T-helper 1 cell (primary cell): ENCODE results near the gene BTBD16.

Source experiments
- DNase-seq, 5 donors: peaks; one replicate each; pipeline ENCODE4 v3.0.0-alpha.2; 2012 to 2020

BTBD16 gene

DNA sequence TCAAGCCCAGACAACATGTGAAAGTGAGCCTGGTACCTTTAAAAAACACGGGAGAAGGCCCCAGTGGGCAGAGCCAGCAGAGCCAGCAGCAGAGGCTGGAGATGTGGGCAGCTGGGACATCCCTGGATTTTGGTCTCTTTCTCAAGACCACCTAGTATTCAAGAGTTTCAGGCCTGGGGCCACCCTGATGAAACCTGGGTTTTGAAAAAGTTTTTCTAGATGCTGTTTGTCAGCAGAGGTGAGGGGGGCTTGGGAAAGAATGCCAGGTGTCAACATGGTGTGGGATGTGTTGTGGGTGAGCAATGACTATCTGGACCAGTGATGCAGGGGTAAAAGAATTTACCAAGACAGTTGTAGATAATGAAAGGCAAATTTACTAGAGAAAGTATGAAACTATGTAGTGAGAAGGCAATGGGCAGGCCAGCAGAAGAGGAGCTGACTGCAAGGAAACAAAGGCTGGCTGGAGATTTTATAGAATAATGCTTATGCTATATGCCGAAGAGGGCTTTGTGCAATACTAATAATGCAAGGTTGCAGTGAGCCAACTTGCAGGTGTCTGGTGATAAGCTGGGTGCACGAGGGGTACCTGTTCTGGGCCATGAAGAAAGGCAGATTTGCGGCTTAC lies 75.3 kb downstream of the BTBD16 start:
- DNase-seq = no peak

DNA sequence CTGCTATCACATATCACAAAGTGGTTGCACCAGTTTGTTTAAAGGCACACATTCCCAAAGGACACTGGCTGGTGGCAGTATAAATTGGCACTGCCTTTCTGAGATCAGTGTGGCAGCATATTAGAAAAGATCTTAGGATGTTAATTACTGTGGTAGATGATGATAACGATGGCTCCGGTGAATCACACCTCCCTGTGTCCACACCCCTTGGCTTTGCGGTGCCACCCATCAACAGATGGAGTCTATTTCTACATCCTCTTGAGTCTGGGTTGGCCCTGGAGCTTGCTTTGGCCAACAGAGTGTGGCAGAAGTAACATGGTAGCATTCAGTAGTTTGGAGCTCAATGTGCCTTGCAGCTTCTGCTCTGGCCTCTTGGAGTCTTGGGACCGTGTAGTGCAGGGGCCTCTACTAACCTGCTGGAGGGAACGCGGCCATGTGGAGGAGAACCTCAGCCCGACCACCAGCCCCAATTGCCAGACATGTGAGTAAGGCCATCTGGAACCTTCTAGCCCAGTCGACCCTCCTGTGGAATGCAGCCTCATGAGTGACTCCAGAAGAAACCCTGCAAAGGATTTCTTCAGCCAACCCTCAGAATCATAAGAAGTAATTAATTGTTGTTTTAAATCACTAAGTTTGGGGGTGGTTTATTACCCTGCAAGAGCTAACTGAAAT lies 76.2 kb downstream of the BTBD16 start:
- no peak for DNase-seq

DNA sequence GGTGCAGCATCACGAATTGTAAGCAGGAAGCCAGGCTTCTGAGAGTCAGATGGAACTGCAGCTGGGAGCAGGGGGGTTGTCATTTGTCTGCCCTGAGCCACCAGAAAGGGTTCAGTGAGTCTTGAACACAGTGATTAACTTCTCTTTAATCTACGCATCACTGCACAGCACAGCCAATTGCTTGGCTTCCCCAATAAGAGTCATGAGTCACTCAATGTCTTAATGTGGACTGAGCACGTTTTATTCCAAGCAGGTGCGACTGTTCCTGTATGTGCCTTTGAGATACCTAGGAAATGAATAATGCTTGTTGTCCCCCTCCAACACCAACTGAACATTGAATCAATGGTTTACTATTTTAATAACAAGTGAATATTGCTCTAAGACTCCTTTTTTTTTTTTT lies 77.4 kb downstream of the BTBD16 start:
- DNase-seq = no peak

DNA sequence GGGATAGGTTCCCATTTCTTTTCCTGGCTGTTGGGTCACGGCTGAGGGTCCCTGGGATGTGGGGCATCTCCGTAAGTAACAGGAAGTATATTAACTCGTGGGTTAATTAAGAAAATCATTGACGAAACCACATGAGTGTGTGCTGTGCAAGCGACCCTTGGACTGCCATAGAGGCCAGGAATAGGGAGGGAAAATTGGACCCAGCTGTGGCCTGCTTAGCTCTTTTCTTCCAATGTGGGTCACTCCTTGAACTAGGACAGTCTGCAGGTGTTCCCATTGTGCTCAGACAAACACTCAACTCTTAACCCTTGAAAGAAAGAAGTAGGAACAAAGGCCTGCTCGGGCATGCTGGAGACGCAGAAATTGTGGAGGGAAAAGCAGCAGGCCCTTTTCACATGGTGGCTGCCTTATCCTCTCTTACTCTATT lies 77.9 kb downstream of the BTBD16 start:
- no peak for DNase-seq

DNA sequence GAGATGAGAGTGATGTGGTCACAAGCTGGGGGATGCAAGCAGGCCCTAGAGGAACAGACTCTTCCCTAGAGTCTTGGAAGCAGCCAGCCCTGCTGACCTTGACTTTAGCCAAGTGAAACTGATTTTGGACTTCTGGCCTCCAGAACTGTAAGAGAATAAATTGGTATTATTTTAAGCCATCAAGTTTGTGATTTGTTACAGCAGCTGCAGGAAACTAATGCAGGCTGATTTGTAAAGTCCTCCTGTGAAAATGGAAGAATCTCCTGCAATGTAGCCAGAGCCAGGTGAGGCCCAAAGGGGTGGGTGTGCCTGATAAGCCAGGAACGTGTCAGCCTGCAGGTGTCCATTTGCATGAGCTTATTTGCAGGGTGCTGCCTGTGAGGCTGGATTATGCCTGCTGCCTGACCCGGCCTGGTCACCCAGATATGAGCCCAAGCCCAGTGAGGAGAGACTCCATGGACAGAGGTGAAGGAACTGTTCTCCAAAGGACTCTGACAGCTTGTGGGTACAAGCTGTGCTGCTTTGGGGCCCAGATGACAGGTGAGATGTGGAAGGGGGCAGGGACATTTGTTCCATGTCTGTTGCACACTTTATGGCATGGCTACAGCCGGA lies 78.8 kb downstream of the BTBD16 start:
- DNase-seq = no peak

DNA sequence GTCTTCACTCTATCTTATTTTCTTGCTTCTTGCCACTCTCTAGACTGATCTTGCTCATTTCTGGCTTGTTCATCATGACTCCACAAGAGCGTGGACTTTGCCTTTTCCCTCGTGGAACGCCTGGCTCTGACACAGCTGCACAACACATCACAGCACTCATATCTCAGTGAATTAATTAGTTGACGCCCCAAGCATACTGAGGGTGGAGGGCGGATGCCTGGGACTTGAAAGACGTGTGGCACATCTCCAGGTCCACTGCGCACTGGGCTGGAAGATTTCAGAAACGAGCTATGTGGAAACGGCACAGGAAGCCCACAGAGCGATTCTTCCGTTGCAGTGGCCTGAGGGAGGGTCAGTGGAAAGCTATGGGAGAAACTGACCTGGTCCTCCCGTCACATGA lies 79.8 kb downstream of the BTBD16 start:
- DNase-seq = no peak

DNA sequence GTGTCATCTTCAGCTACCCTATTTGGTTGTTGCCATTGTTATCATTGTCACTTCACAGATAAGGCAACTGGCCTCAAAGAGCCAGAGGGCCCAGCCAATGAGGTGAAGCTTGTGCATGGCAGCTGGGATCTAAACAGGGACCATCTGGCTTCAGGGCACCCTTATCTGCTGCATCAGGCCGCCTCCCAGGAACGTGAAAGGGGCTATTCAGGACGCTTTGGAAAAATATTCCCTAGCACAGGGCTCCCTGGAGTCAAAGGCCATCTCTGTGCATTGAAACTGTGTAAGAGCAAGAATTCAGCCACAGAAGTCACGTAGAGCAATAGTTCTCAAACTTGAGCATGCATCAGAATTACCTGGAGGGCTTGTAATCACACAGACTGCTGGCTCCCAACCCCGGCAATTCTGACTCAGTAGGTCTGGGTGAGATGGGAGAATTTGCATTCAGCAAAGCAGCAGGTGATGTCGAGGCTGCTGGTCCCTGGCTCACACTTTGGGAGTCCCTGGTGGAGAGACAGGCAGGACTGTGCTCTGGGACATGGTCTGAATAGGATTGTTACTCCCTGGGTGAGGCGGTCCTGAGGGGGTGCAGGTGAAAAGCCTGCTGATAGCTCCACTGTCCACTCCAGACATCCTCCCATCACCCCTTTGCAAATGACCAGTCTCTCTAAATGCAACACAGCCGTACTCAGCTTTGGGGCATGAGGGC lies 81.9 kb downstream of the BTBD16 start:
- no peak for DNase-seq

DNA sequence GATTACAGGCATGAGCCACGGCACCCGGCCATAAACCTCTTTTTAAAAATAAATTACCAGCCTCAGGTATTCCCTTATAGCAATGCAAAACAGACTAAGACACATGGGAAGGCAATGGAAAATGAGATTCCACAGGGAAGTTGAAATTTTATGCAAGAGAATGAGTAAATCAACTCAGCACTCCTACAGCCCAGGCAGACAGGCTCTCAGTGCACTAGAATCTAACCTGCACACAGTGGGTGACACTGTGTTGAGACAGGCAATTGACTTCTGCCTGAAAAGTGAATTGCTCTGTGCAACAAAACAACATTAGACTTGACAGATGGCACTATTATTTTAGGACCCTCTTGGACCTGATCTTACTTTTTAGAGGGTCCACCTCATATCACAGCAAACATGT lies 83.3 kb downstream of the BTBD16 start:
- no peak for DNase-seq

DNA sequence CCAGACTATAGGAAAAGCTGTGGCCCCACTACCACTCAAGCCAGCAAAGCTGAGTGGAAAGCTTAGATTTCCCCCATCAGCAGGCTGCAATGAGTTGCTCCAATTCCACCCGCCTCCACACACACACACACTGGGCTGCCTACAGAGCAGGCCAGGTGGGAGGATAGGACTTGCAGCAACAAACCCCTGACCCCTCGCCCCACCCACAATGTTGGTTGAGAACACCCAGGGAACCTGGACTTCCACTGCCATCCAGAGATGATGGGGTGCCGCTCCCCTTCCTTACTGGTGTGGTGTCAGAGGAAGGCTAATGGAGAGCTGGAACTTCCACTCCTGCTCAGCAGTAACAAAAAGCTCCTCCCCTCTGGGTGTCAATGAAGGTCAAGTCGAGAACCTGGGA lies 86.6 kb downstream of the BTBD16 start:
- no peak for DNase-seq

DNA sequence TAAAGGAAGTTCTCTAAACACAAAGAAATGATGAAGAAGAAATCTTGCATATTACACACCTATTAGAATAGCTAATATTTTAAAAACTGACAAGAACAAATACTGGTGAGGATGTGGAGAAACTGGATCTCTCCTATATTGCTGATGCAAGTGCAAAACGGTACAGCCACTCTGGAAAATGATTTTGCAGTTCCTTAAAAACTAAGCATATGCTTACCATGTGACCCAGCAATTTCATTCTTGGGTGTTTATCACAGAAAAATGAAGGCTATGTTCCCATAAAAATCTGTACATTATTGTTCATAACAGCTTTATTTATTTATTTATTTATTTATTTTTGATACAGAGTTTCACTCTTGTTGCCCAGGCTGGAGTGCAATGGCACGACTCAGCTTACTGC lies 88.5 kb downstream of the BTBD16 start:
- DNase-seq = no peak

DNA sequence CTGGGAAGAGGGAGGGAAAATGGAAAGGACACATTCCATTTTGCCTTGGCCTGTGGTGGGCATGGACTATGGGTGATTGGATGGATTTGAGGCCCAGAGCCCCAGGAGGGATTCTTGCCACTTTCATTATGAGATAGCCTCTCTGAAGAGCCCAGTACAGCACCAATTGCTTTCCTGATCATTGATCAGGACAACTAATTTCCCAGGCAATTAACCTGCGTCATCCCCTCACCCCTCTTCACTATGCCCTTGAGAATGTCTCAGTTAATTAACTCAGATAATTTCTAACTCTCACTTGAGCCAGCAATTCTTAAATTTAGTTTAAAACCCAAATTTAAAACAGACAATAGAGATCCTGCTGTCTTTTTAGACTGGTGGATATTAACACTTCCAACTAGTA lies 90.0 kb downstream of the BTBD16 start:
- DNase-seq = no peak

DNA sequence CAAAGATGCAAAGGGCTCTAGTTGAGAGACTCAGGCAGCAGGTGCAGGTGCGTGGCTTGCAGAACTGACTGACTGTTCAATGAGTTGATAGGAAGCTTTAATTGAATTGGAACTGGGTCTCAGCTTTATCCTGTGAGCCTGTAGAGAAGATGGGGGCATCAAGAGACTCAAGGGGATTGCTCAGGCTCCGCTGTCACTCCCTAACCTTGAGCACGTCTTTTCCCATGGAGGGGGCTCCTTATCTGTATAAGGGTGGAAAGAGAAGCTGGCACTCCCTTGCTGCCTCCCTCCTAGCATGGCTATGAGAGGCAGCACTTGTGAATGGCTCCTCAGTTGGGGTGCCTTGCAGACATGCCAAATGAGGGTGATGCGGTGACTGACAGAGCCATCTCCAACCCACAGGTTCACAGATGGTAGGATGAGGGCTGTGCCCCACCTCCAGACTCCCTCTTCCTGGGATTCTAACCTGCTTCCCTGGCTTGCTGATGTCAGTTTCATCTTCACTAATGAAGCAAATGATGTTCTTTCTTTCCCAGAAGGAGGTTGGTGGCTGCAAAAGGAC lies 91.0 kb downstream of the BTBD16 start:
- no peak for DNase-seq

DNA sequence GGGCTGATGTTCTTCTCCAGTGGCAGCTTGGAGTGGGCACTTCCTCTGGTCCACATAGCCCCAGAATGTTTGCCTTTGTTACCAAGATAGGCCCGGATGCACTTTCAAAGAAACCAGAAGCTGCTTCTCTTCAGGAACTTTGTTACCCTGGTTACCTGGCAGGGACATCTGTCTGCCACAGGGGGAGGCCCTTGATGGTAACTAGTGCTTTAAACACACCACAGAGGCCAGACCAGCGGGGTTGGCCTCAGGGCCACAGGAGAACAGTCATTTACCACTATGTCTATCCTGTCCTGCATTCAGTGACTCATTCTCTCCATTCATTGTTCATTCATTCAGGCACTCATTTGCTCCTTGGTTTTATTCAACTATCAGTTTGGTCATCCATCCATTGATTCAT lies 91.5 kb downstream of the BTBD16 start:
- DNase-seq = no peak

DNA sequence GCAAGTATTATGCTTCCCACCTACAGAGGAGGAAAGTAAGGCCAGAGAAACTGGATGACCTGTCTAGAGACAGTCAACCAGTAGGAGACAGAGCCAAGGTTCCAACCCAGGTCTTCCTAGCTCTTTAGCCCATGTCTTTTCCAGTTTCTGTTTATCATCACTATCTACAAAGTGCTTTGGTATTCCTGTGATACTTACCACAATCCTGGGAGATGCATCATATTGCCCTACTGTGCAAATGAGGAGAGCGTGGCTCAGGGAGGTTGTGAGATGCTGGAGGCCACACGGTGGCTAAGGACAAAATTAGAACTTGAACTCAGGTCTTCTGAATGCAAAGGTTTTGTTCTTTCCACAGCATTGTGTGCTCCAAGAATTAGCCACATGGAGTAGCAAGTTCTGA lies 92.2 kb downstream of the BTBD16 start:
- DNase-seq = no peak

DNA sequence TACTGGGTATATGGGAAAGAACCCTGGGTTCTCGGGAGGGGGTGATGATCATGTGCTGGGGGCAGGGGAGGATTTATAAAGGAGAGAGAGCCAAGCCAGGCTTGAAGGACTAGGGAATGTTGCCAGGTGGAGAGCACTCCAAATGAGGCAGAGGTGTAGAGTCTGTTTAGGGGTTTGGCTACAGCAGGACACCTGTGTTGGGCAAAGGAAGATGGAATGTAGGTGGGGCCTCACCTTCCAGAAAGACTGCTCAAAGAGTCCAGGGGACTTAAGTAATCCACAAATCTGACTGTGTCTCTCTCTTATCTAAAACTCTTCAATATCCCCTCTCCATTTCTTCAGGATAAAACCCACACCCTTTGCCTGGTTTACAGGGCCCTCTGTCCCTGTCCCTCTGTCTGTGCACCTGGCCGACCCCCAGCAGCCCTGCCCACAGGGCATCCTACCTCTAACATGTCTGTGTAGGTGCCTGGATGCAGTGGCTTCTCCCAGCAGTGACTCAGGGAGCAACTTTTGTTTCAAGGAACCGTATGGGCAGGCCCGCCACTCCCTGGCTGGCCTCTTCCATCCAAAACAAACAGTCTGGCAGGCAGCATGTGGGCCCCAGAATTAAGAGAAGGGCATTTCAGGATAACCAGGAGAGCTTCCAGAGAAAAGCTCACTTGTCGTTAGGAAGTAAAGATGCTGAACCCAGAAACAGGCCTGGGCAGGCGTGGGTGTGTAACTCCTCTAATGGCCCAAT lies 92.8 kb downstream of the BTBD16 start:
- no peak for DNase-seq

DNA sequence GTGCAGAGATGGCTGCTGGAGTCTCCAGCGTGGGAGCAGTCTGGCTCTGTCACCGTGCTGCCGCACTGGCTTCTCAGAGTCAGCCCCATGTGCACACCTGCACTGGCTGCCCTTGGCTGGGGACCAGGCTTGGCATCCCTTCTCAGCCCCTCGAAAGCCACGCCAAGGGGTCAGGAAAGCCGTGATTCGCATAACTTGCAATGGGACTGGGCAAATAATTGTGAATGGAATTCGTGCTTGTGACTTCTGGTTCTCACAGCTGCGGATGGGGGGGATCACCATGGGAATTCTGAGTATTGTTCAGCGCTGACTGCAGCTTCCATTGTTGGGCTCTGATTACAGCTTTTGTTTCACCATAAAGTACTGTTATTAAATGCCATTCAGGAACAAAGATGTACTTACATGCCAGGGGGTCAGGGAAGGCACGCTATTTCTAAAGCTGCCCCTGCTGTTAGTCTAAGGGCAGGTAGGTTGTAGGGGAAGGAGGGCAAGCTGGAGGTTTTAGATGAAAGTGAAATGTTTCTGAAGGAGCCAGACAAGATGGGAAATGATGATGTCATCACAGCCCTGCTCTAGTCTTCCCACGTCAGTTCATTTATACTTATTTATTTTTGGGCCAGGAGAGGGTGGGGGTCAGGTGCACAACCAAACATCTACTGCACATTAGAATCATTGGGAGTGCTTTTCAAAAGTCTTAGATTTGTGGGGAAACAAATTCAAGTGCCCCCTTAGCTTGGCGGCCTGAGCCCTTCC lies 97.6 kb downstream of the BTBD16 start:
- no peak for DNase-seq

DNA sequence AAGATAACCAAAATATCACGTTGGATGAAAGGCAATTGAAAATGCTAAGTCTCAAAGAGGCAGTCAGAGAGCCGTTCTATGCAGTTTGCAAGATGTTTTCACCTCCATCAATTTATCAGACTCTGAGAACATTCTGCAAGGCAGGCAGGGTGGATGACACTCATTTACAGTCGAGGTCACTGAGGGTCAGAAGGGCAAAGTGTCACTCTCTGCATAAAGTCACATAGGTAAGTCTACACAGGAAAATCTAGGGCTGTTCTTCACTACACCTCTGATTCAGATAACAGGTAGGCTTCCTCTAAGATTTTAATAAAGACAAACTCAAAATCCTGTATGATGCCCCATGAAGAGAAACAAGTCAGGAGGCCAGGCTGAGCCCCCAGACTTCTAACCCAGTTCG lies 102.0 kb downstream of the BTBD16 start:
- DNase-seq = no peak

DNA sequence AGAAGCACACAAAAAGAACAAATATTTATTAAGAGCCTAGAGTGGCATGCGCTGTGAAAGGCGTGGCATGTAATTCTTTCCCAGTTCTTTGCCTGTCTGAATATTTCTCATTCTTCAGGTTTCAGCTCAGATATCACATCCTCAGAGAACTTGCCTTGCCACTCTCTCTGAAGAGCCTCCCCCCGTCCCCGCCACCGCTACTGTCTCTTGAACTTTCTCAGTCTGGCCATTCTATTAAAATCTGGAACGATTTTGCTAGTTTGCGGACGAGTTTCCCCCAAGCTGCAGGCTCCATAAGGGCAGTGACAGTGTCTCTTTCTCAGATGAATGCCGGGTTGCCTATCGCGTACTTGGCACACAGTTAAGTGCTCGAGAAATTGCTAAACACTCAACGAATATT lies 102.6 kb downstream of the BTBD16 start:
- DNase-seq = peak in 1 of 5 donors; percentile 17

DNA sequence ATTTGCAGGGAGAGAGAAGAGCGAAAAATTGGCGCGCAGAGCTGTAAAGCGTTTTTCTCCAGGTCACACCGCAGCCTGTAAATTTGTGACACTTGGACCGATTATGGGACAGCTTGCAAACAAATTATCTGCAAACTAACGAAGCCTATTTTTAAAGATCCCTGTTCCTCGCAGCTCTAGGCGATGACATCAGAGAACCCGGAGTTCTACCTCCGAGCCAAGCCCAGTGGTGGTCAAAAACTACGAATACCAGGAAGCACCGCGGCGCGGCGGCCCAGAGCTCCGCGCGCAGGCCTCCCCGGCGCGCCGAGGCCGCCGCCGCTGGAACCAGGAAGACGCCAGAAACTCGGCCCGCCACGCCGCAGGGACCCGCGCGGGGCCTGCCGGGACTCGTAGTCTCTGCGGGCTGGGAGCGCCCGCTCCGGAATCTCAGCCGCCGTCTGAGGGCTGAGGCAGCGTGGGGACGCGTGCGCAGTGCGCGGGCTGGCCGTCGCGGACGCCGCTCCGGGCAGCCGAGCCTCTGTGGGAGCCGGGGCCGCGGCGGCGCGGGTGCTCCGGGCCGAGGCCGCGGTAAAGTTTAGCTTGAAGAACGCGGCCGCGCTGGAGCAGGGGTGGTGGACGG lies 103.3 kb downstream of the BTBD16 start, which contains the start of gene PLEKHA1:
Gene PLEKHA1, plus strand, starts transcription at position 472 of the 622 bp plus-strand sequence. CDS start 18,493 bp downstream, outside the sequence.
- DNase-seq = peak; percentile 85 to 94 (median 89)

DNA sequence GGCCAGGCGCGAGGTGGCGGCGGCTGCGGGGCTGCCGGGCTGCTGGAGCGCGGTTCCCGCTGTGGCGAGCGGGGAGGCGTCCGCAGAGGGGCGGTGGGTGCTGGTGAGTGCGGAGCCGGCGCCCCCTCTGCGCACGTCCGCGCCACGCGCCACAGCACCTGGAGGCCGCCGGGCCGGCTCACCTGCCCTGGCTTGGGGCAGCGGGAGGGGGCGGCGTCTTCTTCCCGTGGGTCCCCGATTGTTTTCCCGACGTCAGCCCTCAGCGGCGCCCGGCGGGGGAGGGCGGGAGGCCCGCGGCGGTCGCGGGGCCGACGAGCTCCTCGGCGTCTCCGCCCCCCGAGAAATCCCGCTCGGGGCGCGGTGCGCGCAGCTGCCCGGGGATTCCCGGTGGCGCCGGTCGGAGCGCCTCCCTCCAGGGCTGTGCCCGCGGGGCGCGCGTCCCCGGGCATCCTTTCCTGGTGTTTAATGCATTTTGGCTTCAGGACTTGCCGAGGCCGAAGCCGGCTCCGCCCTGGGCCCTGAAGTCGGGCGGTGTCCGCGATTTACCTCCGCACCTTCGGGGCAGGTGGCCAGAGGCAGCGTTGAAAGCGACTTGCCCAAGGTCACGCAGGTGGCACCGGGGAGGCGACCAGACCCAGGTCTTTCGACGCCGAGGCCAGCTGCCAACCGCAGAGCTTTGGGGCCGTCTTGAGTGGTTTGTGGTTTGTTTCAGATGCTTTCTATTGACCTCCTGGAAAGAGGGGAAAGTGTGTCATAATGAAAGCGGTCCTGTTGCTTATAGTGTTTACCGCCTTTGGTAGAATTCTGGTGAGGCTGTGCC lies 104.0 kb downstream of the BTBD16 start:
- peak; percentile 52 to 82 (median 71) for DNase-seq
